DMS79 (cell line): ENCODE results near the gene EFCAB5.
"Not testable (repeated sequence)": the region's sequence is repeated elsewhere in the genome, so short reads cannot be mapped to it uniquely, and the experiment has no call there.

ENCODE experiments used
- DNase-seq: peaks from one replicate; lab custom pipeline; 2025; lab: John Stamatoyannopoulos, UW

EFCAB5 gene

GRCh38 chr17:30005709-30006320 is 64.4 kb downstream of the EFCAB5 start:
- no peak for DNase-seq

GRCh38 chr17:30011934-30012333 is 70.5 kb downstream of the EFCAB5 start:
- not testable (repeated sequence) for DNase-seq

- peak; percentile 11 for DNase-seq
Observed at GRCh38 chr17:30021708-30022317, 80.4 kb downstream of the EFCAB5 start.

- not testable (repeated sequence) for DNase-seq
Observed at GRCh38 chr17:30025325-30025724, 83.9 kb downstream of the EFCAB5 start.

GRCh38 chr17:30027676-30028075 is 86.2 kb downstream of the EFCAB5 start:
- no peak for DNase-seq

GRCh38 chr17:30031214-30031869 is 89.9 kb downstream of the EFCAB5 start:
- DNase-seq = no peak

DNA sequence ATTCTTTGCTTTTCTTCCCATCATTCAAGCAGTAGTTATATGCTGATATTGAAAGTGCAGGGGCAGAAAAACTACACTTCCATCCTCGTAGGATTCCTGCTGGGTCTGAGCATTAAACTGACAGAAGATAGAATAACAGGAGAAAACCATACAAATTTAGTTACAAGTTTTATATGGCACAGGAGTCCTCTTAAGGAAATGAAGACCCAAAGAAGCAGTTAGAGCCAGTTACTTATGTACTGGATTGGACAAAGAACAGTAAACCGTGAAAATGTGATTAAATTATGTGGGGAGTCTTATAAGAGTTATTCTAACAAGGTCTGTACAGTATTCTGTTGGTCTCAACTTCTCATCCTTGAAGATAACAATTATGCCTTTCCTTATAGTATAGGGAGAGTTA is 93.9 kb downstream of the EFCAB5 start:
- DNase-seq = no peak

DNA sequence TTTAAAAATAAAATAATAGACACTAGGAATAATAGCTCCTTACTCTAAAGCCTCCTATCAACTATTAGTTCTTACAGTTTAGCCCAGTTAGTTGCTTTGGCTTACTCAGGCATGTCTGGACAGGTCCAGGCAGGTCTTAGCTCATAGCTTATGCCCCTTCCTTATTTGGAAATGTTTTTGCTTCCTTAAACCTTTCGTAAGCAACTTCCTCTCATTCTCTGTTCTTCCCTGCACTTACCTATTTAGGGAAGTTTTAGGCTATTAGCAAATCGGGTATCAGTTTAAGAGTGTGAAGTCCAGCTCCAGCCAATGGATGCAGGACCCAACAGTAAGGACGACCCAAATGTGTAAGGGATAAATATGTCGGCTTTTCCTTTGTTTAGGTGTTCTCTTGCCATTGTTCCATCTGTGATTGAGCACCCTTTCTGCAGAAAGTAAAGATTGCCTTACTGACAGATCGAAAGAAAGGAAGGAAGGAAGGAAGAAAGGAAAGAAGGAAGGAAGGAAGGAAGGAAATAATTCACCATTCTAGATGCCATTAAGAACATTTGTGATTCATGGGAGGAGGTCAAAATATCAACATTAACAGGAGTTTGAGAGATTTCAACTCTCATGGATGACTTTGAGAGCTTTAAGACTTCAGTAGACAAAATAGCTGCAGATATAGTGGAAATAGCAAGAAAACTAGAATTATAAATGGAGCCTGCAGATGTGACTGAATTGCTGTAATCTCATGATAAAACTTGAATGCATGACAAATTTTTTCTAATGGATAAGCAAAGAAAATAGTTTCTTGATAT is 99.5 kb downstream of the EFCAB5 start:
- not testable (repeated sequence) for DNase-seq

GRCh38 chr17:30041551-30041950 is 100.1 kb downstream of the EFCAB5 start:
- no peak for DNase-seq

GRCh38 chr17:30062372-30062771 is 120.9 kb downstream of the EFCAB5 start:
- DNase-seq = no peak

GRCh38 chr17:30064738-30065137 is 123.3 kb downstream of the EFCAB5 start:
- DNase-seq = no peak

- no peak for DNase-seq
Observed at GRCh38 chr17:30068465-30068864, 127.0 kb downstream of the EFCAB5 start.

DNA sequence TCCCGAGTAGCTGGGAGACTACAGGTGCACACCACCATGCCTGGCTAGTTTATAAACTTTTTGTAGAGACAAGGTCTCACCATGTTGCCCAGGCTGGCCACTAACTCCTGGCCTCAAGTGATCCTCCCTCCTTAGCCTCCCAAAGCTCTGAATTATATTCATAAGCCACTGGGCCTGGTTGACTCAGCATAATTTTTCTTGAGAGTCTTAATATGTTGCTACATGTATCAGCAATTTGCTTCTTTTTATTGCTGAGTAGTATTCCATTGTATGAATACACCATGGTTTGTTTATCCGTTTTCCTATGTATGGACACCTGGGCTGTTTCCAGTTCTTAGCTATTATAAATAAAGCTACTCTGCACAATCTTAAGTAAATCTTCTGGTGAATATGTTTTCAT is 132.8 kb downstream of the EFCAB5 start:
- no peak for DNase-seq

DNA sequence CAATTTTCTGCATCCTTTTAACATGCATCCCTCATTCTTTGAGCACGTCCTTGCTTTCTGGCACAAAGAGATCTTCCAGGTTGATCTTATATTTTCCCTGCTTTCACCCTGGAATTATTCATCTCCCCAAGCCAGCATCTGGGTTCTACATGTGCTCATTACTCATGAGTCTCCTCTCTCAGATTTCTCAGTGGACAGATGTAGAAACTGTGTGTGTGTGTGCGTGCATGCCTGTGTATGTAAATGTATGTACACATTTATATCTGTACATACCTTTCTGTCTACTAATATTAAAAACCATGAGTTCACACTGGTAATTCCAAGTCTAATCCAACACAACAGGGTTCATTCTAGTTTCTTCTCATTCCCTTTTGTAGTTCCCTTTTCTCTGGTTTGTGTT is 133.3 kb downstream of the EFCAB5 start:
- DNase-seq = no peak

DNA sequence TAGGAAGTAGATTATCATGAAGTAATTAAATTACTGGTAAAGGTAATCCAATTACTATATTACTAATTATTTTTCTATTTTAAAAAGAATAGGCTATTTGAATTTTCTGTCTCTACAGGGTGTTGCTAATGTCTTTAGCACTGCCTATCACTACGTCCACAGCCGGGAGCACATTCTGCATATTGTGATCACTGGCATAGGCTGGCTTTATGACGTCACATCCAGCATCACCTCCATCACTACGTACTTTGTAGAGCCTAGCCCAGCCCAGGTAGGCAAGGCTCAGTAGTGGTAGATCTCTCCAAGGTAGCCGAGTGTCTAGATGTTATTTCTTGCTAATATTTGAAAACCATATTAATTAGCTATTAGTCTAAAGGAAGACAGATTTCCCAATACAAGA is 141.3 kb downstream of the EFCAB5 start:
- no peak for DNase-seq

GRCh38 chr17:30084788-30085187 is 143.4 kb downstream of the EFCAB5 start:
- DNase-seq = peak; percentile 15

GRCh38 chr17:30086896-30087295 is 145.5 kb downstream of the EFCAB5 start:
- no peak for DNase-seq

DNA sequence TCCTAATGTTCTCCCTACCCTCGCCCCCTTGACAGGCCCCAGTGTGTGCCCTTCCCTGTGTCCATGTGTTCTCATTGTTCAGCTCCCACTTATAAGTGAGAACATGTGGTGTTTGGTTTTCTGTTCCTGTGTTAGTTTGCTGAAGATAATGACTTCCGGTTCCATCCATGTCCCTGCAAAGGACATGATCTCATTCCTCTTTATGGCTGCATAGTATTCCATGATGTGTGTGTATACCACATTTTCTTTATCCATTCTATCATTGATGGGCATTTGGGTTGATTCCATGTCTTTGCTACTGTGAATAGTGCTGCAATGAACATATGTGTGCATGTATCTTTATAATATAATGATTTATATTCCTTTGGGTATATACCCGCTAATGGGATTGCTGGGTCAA is 146.0 kb downstream of the EFCAB5 start:
- not testable (repeated sequence) for DNase-seq

DNA sequence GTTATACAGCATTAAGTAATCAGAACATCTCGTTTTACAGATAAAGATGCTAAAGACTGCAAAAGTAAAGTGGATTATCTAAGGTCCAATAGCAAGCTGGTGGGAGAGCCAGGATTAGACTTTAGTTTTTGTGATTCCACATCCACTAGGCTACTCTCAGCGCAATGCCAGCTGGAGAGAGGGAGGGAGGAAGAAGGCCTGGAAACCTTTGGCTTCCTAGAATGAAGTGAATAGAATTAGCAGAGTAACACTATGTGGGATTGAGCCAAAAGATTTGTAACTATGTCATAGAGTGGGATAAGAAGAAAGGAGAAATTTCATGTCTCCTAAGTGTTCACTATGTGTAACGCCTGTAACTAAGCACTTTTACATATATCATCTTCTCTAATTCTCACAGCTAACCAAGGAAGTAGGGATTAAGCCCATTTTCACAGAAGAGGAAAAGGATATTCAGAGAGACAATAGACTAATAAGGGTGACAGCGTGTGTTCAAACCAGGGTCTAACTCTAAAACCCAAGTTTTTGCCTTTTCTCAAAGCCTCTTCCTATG is 149.8 kb downstream of the EFCAB5 start:
- no peak for DNase-seq

GRCh38 chr17:30091771-30092170 is 150.3 kb downstream of the EFCAB5 start:
- DNase-seq = no peak

GRCh38 chr17:30092886-30093285 is 151.5 kb downstream of the EFCAB5 start:
- DNase-seq = no peak

- DNase-seq = peak; percentile 19
Observed at GRCh38 chr17:30093463-30094147, 152.2 kb downstream of the EFCAB5 start.
